ENCODE results near the gene CACNA2D3. TPM values are rescaled to one million over a fixed set of nuclear protein-coding genes. Genes with fewer than 3 reads are reported as not detected.

CACNA2D3 gene
- polyA plus RNA-seq, 2 of the 4 experiments (the other 2 are of a cell fraction), result 0.04 to 0.05 TPM

DNA sequence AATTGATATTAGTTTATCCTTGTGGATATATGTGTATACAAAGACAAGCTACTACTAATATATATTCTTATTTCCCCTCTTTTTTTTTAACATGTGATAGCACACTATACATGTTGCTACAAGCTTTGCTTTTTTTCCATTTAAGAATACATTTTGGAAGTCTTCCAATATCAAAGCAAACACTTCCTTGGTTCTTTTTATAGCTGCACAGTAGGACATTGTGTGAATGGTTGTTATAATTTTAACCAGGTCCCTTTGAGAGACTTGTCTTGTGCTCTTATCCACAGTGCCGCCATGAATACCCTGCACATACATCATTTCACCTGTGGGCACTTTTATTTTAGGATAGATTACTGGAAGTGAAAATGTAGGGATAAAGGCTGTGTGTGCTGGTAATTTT lies 88.7 kb downstream of the CACNA2D3 start:
- FAIRE-seq (no peak), DNase-seq (ENCODE audit: low read depth in 1 of 2, low spot score in 1 of 2) (no peak), ATAC-seq (no peak)
- WGBS (ENCODE audit: missing lambda C conversion rate), result 33% methylated on average over 1 of the region's 1 CpG
- Histone ChIP-seq H3K27ac (no peak overlapping the region), H3K4me1 (peaks cover 8% of the 10 kb centered on the region; the same call in 2 of the 3 replicates), H3K4me2 (no peak overlapping the region), H3K9me3 (no peaks in the 10 kb centered on the region; the same call in 2 of the 3 replicates), H3K4me3 (no peak overlapping the region)
- ChIA-PET POLR2A (no interaction called here), CTCF (no interaction called here)
- TF ChIP-seq TP53 (CRISPR knock-in tag; IDR thresholded peaks at IDR 0.05), result no peak
- TF ChIP-seq, protein P1, sequence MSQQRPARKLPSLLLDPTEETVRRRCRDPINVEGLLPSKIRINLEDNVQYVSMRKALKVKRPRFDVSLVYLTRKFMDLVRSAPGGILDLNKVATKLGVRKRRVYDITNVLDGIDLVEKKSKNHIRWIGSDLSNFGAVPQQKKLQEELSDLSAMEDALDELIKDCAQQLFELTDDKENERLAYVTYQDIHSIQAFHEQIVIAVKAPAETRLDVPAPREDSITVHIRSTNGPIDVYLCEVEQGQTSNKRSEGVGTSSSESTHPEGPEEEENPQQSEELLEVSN (IDR thresholded peaks at IDR 0.05; ENCODE audit: borderline replicate concordance, low read depth), result no peak

DNA sequence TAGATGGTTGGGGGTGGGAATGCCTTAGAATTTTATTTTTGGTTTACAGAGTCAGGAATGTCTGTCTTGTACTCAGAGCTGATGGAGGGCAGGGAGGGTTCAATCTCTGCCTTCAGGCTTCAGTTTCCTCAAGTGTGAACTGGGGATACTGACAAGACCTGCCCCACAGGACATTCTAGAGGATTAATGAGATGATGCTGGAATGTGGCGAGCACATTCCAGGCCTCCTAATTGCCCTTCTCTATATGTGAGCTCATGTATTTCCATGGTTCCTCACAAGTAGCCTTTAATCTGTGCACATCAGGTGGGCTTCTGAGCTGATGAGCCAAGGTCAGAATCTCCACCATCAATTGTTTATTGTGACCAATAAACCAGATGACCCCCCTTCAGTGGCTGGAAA lies 90.4 kb downstream of the CACNA2D3 start:
- 80% methylated on average over 1 of the region's 1 CpG for whole genome bisulfite sequencing (ENCODE audit: missing lambda C conversion rate)
- ChIA-PET CTCF (no interaction called here), POLR2A (no interaction called here)
- FAIRE-seq (no peak), DNase-seq (ENCODE audit: low read depth in 1 of 2, low spot score in 1 of 2) (no peak), ATAC-seq (no peak)
- H3K4me3 ChIP-seq, result no peak overlapping the region
- no peak overlapping the region for H3K27ac ChIP-seq
- H3K4me2 ChIP-seq, result no peak overlapping the region
- no peaks in the 10 kb centered on the region; the same call in 2 of the 3 replicates for H3K9me3 ChIP-seq
- H3K4me1 ChIP-seq, result peaks cover 8% of the 10 kb centered on the region; the same call in 2 of the 3 replicates
- TF ChIP-seq MAFK (IDR thresholded peaks at IDR 0.05; ENCODE audit: partially characterized antibody) (no peak), NR3C1 (IDR thresholded peaks at IDR 0.05) (no peak), KDM5A (IDR thresholded peaks at IDR 0.05) (no peak), FOSL2 (IDR thresholded peaks at IDR 0.05) (no peak), FOSL2 (CRISPR knock-in tag; IDR thresholded peaks at IDR 0.05) (no peak), HOXA7 (CRISPR knock-in tag; IDR thresholded peaks at IDR 0.05) (no peak), EHF (CRISPR knock-in tag; IDR thresholded peaks at IDR 0.05) (no peak)
- TF ChIP-seq, protein P2, sequence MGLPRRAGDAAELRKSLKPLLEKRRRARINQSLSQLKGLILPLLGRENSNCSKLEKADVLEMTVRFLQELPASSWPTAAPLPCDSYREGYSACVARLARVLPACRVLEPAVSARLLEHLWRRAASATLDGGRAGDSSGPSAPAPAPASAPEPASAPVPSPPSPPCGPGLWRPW (IDR thresholded peaks at IDR 0.05), result no peak

DNA sequence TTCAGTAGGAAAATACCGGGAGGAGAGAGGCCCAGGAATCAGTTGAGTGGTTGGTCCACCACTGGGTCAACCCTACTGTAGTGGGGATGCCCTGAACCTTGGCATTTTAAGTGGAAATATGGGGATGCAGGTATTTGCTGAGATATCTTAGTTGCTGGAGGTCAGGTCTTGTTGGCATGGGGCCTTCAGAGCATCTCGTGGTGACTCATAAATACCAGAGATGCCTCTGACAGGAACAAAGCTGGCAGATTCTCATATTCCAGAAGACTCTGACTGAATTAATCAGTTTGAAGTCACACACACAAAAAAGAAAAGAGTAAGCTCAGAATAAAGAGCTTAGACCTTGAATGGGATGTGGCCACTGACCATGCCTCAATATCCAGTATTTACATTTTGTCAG lies 91.6 kb downstream of the CACNA2D3 start:
- H3K4me3 ChIP-seq, result no peak overlapping the region
- H3K4me2 ChIP-seq, result peak overlapping the region; percentile 25; the same call in 1 of the 3 replicates
- no peak for TF ChIP-seq FOSL2 (IDR thresholded peaks at IDR 0.05)
- 0 out of 2 replicates have a peak, but pooled peaks have one; percentile 23 for TF ChIP-seq FOSL2 (CRISPR knock-in tag; IDR thresholded peaks at IDR 0.05)
- no peak for TF ChIP-seq TFCP2L1 (CRISPR knock-in tag; IDR thresholded peaks at IDR 0.05)
- FAIRE-seq, result no peak
- WGBS (ENCODE audit: missing lambda C conversion rate), result 3% methylated on average over 2 of the region's 2 CpGs
- H3K27ac ChIP-seq, result no peak overlapping the region
- DNase-seq (ENCODE audit: low read depth in 1 of 2, low spot score in 1 of 2), result peak; percentile 2 to 6
- peaks cover 8% of the 10 kb centered on the region; the same call in 2 of the 3 replicates for H3K4me1 ChIP-seq
- CTCF ChIA-PET, result interaction anchor here (0.6 kb wide), 1 partner anchor 101 kb away, joined by 3 read pairs; no protein-coding TSS in a partner anchor
- POLR2A ChIA-PET, result no interaction called here
- no peaks in the 10 kb centered on the region; the same call in 2 of the 3 replicates for H3K9me3 ChIP-seq
- ATAC-seq, result 0 out of 6 replicates have a peak, but pooled peaks of 1 of the 2 experiments have one; percentile 36

DNA sequence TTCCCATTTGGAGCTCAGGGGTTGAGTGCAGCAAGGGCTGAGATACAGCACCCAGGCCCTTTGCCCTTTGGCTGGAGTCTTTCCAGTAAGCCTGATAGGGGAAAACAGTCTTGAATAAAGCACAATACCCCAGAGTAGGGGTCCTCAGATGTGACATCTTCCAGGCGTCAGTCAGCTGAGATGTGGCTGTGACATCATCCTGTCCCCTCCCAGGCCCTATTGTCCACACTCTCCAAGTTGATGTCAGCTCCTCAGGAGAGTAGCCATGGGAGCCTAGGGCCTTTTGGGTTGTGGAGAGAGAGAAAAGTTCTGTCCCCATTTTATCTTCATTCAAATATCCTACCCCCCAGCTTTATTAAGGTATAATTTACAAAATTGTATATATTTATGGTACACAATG lies 92.5 kb downstream of the CACNA2D3 start:
- POLR2A ChIA-PET, result no interaction called here
- DNase-seq (ENCODE audit: low read depth in 1 of 2, low spot score in 1 of 2) (no peak), ATAC-seq (no peak), FAIRE-seq (no peak)
- Histone ChIP-seq H3K4me1 (peaks cover 8% of the 10 kb centered on the region; the same call in 2 of the 3 replicates), H3K4me3 (no peak overlapping the region), H3K4me2 (no peak overlapping the region), H3K9me3 (no peaks in the 10 kb centered on the region; the same call in 2 of the 3 replicates), H3K27ac (no peak overlapping the region)
- WGBS (ENCODE audit: missing lambda C conversion rate), result 50% methylated on average over 1 of the region's 1 CpG
- TF ChIP-seq CBX8 (IDR thresholded peaks at IDR 0.05) (no peak), NFE2L2 (conservative IDR thresholded peaks at IDR 0.05; ENCODE audit: low read length) (no peak), NR3C1 (IDR thresholded peaks at IDR 0.05) (no peak), MYC (IDR thresholded peaks at IDR 0.05; ENCODE audit: borderline replicate concordance, low read length) (no peak), CHD2 (IDR thresholded peaks at IDR 0.05; ENCODE audit: low read length, partially characterized antibody) (no peak), ZSCAN20 (CRISPR knock-in tag; IDR thresholded peaks at IDR 0.05) (no peak), POLR2AphosphoS2 (conservative IDR thresholded peaks at IDR 0.05; ENCODE audit: low read length) (no peak), PHF8 (IDR thresholded peaks at IDR 0.05; ENCODE audit: borderline replicate concordance, low read depth) (no peak), POLR2A (IDR thresholded peaks at IDR 0.05; ENCODE audit: low read length) (no peak), MAZ (IDR thresholded peaks at IDR 0.05; ENCODE audit: borderline replicate concordance, low read depth, low read length) (no peak), EHMT2 (IDR thresholded peaks at IDR 0.05; ENCODE audit: low read depth) (no peak), RCOR1 (IDR thresholded peaks at IDR 0.05; ENCODE audit: low read depth, low read length) (no peak), TFCP2L1 (CRISPR knock-in tag; IDR thresholded peaks at IDR 0.05) (no peak), HEYL (CRISPR knock-in tag; IDR thresholded peaks at IDR 0.05) (no peak), CEBPB (IDR thresholded peaks at IDR 0.05) (no peak)
- CTCF ChIA-PET, result interaction anchor here (0.6 kb wide), 1 partner anchor 9 kb away, joined by 3 read pairs; no protein-coding TSS in a partner anchor

All from A549 (cell line).